ENCODE data around the gene FLOT1. TPM values are rescaled to one million over a fixed set of nuclear protein-coding genes. Genes with fewer than 3 reads are reported as not detected.

FLOT1 gene
- total and polyA plus RNA-seq, 9 of the 15 experiments (the other 6 are each of a cell fraction or from before 2014, with no cell fraction given): 11.7 to 149 (median 118) TPM

DNA sequence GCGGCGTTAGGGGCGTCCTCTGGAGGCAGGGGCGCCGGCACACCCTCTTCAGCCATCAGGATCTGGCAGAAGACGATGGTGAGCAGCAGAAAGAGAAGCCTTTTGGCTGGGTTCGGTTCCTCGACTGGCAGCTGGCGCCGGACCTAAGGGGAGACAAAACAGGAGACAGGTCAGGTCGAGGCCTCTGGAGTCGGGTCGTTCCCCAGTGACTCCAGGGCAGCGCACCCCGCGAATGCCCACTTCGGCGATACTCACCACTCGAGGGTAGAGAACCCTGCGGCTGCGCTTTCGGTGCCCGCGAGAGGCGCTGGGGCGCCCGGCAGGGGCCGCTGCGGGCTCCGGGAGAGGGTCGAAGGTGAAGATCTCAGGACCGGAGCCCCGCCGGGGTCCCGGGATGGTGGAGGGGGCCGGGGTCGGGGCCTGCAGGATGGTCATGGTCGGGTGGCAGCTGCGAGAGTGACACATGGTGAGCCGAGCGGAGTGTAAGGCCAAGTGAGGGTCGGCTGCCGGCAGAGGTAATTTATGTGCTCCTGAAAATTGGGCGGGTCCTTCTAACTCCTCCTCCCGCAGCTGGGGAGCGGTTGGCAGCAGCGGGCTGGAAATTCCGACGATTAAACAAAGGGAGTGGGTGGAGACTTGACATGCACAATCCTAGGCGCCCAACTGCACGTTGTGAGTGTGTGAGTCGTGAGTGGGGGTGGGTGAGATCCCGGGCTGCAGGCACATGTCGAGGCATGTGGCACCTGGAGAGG is 1.7 kb upstream of the FLOT1 start, which contains the start of gene IER3 (continued):
- TF ChIP-seq FOXA3 (CRISPR knock-in tag; conservative IDR thresholded peaks at IDR 0.05 in 1 of 2, IDR thresholded peaks at IDR 0.05 in 1 of 2) (0 out of 4 replicates have a peak, but pooled peaks of 1 of the 2 experiments have one; percentile 15), FIP1L1 (IDR thresholded peaks at IDR 0.05; ENCODE audit: low read depth, low read length, poor library complexity, severe bottlenecking) (peak; percentile 96), ZNF274 (IDR thresholded peaks at IDR 0.05; ENCODE audit: borderline replicate concordance, low read depth, low read length) (no peak), HNRNPK (IDR thresholded peaks at IDR 0.05; ENCODE audit: low read depth, low read length, poor library complexity, severe bottlenecking) (no peak), TARDBP (IDR thresholded peaks at IDR 0.05) (peak; percentile 60; the same call in 1 of the 2 replicates), ZNF75A (CRISPR knock-in tag; IDR thresholded peaks at IDR 0.05) (0 out of 2 replicates have a peak, but pooled peaks have one; percentile 27), CREM (IDR thresholded peaks at IDR 0.05; ENCODE audit: low read depth) (peak; percentile 64; the same call in 1 of the 2 replicates), SMAD1 (IDR thresholded peaks at IDR 0.05; ENCODE audit: low read depth, low read length, partially characterized antibody) (peak; percentile 81), NR2C1 (IDR thresholded peaks at IDR 0.05) (peak; percentile 91), NR2C1 (tag; IDR thresholded peaks at IDR 0.05) (peak; percentile 91), ZNF445 (CRISPR knock-in tag; IDR thresholded peaks at IDR 0.05; ENCODE audit: low read depth) (0 out of 2 replicates have a peak, but pooled peaks have one; percentile 60), EWSR1 (IDR thresholded peaks at IDR 0.05; ENCODE audit: borderline replicate concordance, low read depth, partially characterized antibody) (no peak), NFE2 (IDR thresholded peaks at IDR 0.05; ENCODE audit: low read depth) (no peak; the same call in 1 of the 2 replicates), HNRNPL (IDR thresholded peaks at IDR 0.05; ENCODE audit: low read depth, low read length) (peak; percentile 97), SAFB2 (IDR thresholded peaks at IDR 0.05; ENCODE audit: borderline replicate concordance, low read depth, low read length, severe bottlenecking) (no peak), ZNF707 (CRISPR knock-in tag; conservative IDR thresholded peaks at IDR 0.05) (peak; percentile 37; the same call in 1 of the 2 replicates), NFIC (IDR thresholded peaks at IDR 0.05) (peak; percentile 69)
- TF ChIP-seq, protein P1, sequence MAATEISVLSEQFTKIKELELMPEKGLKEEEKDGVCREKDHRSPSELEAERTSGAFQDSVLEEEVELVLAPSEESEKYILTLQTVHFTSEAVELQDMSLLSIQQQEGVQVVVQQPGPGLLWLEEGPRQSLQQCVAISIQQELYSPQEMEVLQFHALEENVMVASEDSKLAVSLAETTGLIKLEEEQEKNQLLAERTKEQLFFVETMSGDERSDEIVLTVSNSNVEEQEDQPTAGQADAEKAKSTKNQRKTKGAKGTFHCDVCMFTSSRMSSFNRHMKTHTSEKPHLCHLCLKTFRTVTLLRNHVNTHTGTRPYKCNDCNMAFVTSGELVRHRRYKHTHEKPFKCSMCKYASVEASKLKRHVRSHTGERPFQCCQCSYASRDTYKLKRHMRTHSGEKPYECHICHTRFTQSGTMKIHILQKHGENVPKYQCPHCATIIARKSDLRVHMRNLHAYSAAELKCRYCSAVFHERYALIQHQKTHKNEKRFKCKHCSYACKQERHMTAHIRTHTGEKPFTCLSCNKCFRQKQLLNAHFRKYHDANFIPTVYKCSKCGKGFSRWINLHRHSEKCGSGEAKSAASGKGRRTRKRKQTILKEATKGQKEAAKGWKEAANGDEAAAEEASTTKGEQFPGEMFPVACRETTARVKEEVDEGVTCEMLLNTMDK (IDR thresholded peaks at IDR 0.05; ENCODE audit: borderline replicate concordance, insufficient read depth, low read depth, low read length, poor library complexity, severe bottlenecking): peak; percentile 91
- TF ChIP-seq, protein P2, sequence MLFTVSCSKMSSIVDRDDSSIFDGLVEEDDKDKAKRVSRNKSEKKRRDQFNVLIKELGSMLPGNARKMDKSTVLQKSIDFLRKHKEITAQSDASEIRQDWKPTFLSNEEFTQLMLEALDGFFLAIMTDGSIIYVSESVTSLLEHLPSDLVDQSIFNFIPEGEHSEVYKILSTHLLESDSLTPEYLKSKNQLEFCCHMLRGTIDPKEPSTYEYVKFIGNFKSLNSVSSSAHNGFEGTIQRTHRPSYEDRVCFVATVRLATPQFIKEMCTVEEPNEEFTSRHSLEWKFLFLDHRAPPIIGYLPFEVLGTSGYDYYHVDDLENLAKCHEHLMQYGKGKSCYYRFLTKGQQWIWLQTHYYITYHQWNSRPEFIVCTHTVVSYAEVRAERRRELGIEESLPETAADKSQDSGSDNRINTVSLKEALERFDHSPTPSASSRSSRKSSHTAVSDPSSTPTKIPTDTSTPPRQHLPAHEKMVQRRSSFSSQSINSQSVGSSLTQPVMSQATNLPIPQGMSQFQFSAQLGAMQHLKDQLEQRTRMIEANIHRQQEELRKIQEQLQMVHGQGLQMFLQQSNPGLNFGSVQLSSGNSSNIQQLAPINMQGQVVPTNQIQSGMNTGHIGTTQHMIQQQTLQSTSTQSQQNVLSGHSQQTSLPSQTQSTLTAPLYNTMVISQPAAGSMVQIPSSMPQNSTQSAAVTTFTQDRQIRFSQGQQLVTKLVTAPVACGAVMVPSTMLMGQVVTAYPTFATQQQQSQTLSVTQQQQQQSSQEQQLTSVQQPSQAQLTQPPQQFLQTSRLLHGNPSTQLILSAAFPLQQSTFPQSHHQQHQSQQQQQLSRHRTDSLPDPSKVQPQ (CRISPR knock-in tag; IDR thresholded peaks at IDR 0.05; ENCODE audit: borderline replicate concordance): no peak
- TF ChIP-seq, protein P3, sequence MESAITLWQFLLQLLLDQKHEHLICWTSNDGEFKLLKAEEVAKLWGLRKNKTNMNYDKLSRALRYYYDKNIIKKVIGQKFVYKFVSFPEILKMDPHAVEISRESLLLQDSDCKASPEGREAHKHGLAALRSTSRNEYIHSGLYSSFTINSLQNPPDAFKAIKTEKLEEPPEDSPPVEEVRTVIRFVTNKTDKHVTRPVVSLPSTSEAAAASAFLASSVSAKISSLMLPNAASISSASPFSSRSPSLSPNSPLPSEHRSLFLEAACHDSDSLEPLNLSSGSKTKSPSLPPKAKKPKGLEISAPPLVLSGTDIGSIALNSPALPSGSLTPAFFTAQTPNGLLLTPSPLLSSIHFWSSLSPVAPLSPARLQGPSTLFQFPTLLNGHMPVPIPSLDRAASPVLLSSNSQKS (CRISPR knock-in tag; IDR thresholded peaks at IDR 0.05): 0 out of 2 replicates have a peak, but pooled peaks have one; percentile 55
